Esophagus (tissue), 2 donors: ENCODE data around the gene NEK7. TPM values are rescaled to one million over a fixed set of nuclear protein-coding genes. Genes with fewer than 3 reads are reported as not detected.

ENCODE experiments used
- H3K27ac ChIP-seq, 2 donors: one replicate each; pipeline ENCODE4 v1.5.1; 2013; ENCODE audit warnings: low read depth in 2 of 2, mild to moderate bottlenecking in 2 of 2, inconsistent platforms in 1 of 2, low read length in 1 of 2, moderate library complexity in 1 of 2
- H3K27me3 ChIP-seq, 2 donors: one replicate each; pipeline ENCODE4 v1.6.1; 2013; ENCODE audit warnings: low read length in 2 of 2, control low read depth in 1 of 2, mild to moderate bottlenecking in 1 of 2; ENCODE audit not compliant: insufficient read depth in 2 of 2, control insufficient read depth in 1 of 2
- H3K36me3 ChIP-seq, 2 donors: one replicate each; pipeline ENCODE4 v1.6.1; 2013; ENCODE audit warnings: low read length in 1 of 2; ENCODE audit not compliant: control insufficient read depth in 2 of 2, insufficient read depth in 2 of 2
- H3K4me1 ChIP-seq, 2 donors: one replicate each; pipeline ENCODE4 v1.6.1; 2013; ENCODE audit warnings: low read length in 1 of 2; ENCODE audit not compliant: control insufficient read depth in 2 of 2, insufficient read depth in 2 of 2
- H3K4me3 ChIP-seq, 2 donors: one replicate each; pipeline ENCODE4 v1.5.1; 2013; ENCODE audit warnings: low read length in 2 of 2, mild to moderate bottlenecking in 2 of 2, low read depth in 1 of 2, moderate library complexity in 1 of 2
- H3K9me3 ChIP-seq, 2 donors: one replicate each; pipeline ENCODE4 v1.6.1; 2013; ENCODE audit warnings: mild to moderate bottlenecking in 2 of 2, low read depth in 1 of 2, low read length in 1 of 2, moderate library complexity in 1 of 2; ENCODE audit not compliant: control insufficient read depth in 2 of 2, insufficient read depth in 1 of 2
- WGBS, 2 donors: extraction: QIAGEN DNeasy Blood & Tissue Kit; methylation state at CpG; one replicate each; pipeline ENCODE4 v1.1.7; 2013; 5-methylcytosine and 5-hydroxymethylcytosine counted together
- polyA plus RNA-seq, 2 donors: library from polyadenylated mRNA; stranded (reverse); fragments of 200-250 nt; gene quantifications; one replicate each; pipeline ENCODE4 v1.2.3, GENCODE V29; 2013
- donor health status: healthy with polysubstance abuse.
- donor health status: Bipolar disorder and iron deficiency.

Gene NEK7
- polyA plus RNA-seq, 2 donors: 9.7 to 13.2 TPM

- Histone ChIP-seq H3K4me3 (no peak overlapping the region), H3K9me3 (no peaks in the 10 kb centered on the region), H3K27me3 (no peaks in the 10 kb centered on the region), H3K4me1 (no peaks in the 10 kb centered on the region), H3K36me3 (no peaks in the 10 kb centered on the region), H3K27ac (no peak overlapping the region)
- WGBS, 2 donors: 29 to 41% methylated on average over 2 of the region's 2 CpGs
Observed at GRCh38 chr1:198177546-198177945, 20.7 kb downstream of the NEK7 start.

GRCh38 chr1:198178615-198179014, 21.8 kb downstream of the NEK7 start:
- no peaks in the 10 kb centered on the region for H3K27me3 ChIP-seq
- H3K4me1 ChIP-seq: no peaks in the 10 kb centered on the region
- no peaks in the 10 kb centered on the region for H3K36me3 ChIP-seq
- no peaks in the 10 kb centered on the region for H3K9me3 ChIP-seq
- 76 to 89% methylated on average over 1 of the region's 1 CpG for WGBS, 2 donors
- no peak overlapping the region for H3K27ac ChIP-seq
- H3K4me3 ChIP-seq: no peak overlapping the region

DNA sequence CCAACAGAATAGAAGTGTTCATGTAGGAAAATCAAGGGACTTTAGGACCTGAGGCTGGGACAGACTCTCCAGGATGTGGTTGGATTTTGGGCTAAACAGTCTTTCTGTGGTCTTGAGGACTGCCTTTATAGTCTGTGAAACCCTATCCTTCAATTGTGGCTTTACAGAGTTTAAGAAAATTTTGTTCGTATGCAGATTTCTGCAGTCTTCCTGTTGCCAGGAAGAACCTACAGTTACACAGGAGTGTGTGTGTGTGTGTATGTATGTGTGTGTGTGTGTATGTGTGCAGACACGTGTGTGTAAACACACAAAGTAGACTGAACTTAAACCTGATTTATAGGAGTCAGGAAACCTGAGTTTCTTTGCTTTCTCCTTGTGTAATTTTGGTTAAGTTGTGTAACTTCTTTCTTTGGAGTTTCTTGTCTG, 22.8 kb downstream of the NEK7 start:
- Histone ChIP-seq H3K4me1 (no peaks in the 10 kb centered on the region), H3K27ac (no peak overlapping the region)

DNA sequence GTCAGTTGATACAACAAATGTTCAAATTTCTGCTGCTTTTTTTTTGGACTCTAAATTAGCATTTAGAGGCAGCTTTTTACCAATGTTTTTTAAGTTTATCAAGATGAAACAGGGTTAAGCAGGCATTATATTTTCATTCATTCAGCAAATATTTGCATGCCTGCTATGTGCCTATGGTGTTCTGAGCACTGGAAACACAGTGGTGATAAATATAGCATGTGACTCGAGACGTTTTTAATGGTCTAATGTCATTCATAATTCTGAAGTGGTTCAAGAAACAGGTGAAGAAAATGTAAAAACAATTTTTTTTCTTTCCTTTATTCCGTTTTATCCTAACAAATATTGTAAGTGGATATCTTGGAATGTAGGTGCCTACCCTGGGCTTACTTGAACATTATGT, 26.8 kb downstream of the NEK7 start:
- H3K9me3 ChIP-seq: no peaks in the 10 kb centered on the region
- no peak overlapping the region for H3K27ac ChIP-seq
- H3K4me1 ChIP-seq: no peaks in the 10 kb centered on the region

More for the DNA sequence above, 22.8 kb downstream of the NEK7 start:
- no peak overlapping the region for H3K4me3 ChIP-seq
- H3K9me3 ChIP-seq: no peaks in the 10 kb centered on the region
- no peaks in the 10 kb centered on the region for H3K36me3 ChIP-seq
- H3K27me3 ChIP-seq: no peaks in the 10 kb centered on the region
- 46 to 47% methylated on average over 2 of the region's 2 CpGs for WGBS, 2 donors

GRCh38 chr1:198184516-198184915, 27.7 kb downstream of the NEK7 start:
- no peaks in the 10 kb centered on the region for H3K4me1 ChIP-seq
- H3K27ac ChIP-seq: no peak overlapping the region
- no peaks in the 10 kb centered on the region for H3K9me3 ChIP-seq
- 95 to 97% methylated on average over 4 of the region's 4 CpGs for whole genome bisulfite sequencing, 2 donors
- no peaks in the 10 kb centered on the region for H3K36me3 ChIP-seq
- H3K27me3 ChIP-seq: no peaks in the 10 kb centered on the region
- H3K4me3 ChIP-seq: no peak overlapping the region

More for the DNA sequence above, 26.8 kb downstream of the NEK7 start:
- Histone ChIP-seq H3K36me3 (no peaks in the 10 kb centered on the region), H3K4me3 (no peak overlapping the region), H3K27me3 (no peaks in the 10 kb centered on the region)
- 80 to 84% methylated on average over 3 of the region's 3 CpGs for WGBS, 2 donors

GRCh38 chr1:198185146-198185545, 28.3 kb downstream of the NEK7 start:
- H3K4me3 ChIP-seq: no peak overlapping the region
- no peaks in the 10 kb centered on the region for H3K36me3 ChIP-seq
- no peaks in the 10 kb centered on the region for H3K9me3 ChIP-seq
- WGBS, 2 donors: 68 to 71% methylated on average over 3 of the region's 3 CpGs
- no peaks in the 10 kb centered on the region for H3K4me1 ChIP-seq
- H3K27me3 ChIP-seq: no peaks in the 10 kb centered on the region
- no peak overlapping the region for H3K27ac ChIP-seq

DNA sequence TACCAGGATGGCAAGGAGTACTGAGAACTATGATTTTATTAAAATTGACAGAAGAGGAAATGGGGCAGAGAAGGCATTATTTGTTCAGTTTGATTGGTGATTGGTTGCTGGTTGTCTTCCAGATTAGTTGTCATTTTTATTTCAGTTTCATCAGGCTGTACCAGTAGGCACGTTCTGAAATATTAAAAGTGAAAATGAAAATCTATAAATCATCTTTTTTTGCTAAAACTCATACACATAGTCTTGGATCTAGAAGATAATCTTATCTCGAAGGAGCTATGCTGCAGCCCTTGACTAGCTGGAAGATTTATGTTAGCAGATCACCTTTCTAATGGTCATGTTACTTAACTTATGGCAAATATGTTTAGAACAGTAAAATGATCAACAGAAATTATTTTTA, 29.0 kb downstream of the NEK7 start:
- no peaks in the 10 kb centered on the region for H3K9me3 ChIP-seq
- H3K4me1 ChIP-seq: no peaks in the 10 kb centered on the region
- WGBS, 2 donors: 49 to 50% methylated on average over 2 of the region's 2 CpGs
- H3K36me3 ChIP-seq: no peaks in the 10 kb centered on the region
- no peak overlapping the region for H3K27ac ChIP-seq
- H3K4me3 ChIP-seq: no peak overlapping the region
- no peaks in the 10 kb centered on the region for H3K27me3 ChIP-seq

DNA sequence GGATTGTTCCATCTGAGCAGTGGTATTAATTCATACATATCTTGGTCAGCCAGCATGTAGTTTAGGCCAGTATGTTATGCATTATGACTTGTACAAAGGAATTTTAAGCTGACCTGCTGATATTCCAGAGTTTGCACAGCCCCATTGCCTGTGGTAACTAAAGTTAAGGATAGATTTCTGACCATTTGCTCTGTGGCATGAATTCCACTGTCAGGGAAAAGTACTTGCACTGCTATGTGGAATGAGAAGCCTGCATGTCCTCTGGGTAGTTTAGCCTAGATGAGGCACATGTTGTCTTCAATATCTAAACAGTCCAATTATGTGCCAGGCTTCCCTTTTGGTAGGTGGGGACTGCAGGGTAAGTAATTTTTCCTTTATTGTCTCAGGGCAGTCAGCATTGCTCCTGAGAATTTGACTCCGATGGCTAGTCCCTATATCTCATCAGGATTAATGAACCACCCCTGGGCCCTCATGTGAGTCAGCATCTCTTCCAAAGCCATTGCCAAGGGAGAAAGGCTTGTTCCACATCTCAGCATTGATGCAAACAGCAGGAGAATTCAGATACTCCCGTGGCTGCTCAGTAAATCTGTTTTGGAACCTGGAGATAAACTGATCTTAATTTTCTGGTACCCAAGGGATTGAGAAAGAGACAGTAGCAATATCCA, 30.2 kb downstream of the NEK7 start:
- Histone ChIP-seq H3K27me3 (no peaks in the 10 kb centered on the region), H3K36me3 (no peaks in the 10 kb centered on the region), H3K4me3 (no peak overlapping the region), H3K4me1 (no peaks in the 10 kb centered on the region), H3K27ac (no peak overlapping the region), H3K9me3 (no peaks in the 10 kb centered on the region)
- WGBS, 2 donors: 88% methylated on average over 2 of the region's 2 CpGs

DNA sequence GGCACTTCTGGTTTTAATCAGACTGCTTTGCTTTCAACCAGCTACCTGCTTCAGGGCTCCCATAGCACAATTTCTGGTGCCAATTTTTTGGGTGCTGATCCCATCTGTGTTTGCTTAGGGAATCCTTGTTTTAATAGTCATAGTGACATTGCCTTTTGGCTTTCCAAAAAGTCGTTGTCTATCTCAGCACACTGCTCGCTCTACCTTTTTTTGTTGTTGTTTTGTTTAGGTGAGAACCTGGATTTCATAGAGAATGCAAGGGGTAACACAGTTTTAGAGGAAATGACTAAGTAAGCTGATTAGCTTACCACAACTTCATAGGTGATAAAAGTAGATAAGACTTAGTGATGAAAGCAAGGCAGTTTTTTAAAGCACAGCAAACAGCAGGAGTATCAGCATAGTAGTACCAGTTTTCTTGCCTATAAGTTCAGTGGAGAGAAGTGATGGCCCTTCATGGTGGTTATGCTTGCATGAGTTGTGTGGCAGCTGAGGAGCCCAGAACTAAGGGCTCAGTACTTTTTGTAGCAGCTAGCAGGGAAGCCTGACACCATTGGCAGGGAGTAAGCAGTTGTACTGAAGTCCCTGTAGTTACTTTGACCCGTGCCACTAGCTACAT, 31.3 kb downstream of the NEK7 start:
- Histone ChIP-seq H3K36me3 (no peaks in the 10 kb centered on the region), H3K9me3 (no peaks in the 10 kb centered on the region), H3K27ac (no peak overlapping the region), H3K4me1 (no peaks in the 10 kb centered on the region), H3K27me3 (no peaks in the 10 kb centered on the region), H3K4me3 (no peak overlapping the region)
- WGBS, 2 donors: 61 to 62% methylated on average over 3 of the region's 3 CpGs

DNA sequence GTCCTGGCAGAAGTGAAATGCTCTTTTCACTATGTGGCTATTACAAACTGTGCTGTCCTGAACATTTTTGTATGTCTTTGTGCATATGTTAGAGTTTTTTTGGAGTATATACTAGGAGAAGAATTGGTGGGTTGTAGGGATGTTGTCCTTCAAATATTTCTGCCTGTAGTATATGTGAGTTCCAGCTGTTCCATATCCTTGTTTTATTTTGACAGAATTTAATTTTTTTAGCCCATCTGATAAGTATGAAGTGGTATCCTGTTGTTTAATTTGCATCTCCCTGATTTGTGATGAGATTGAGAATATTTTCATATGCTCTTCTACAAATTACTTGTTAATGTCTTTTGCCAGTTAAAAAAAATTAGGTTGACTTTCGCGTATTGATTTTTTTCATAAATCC, 34.3 kb downstream of the NEK7 start:
- no peaks in the 10 kb centered on the region for H3K4me1 ChIP-seq
- no peak overlapping the region for H3K27ac ChIP-seq
- 87 to 97% methylated on average over 2 of the region's 2 CpGs for WGBS, 2 donors
- no peak overlapping the region for H3K4me3 ChIP-seq
- H3K27me3 ChIP-seq: no peaks in the 10 kb centered on the region
- no peaks in the 10 kb centered on the region for H3K9me3 ChIP-seq
- H3K36me3 ChIP-seq: no peaks in the 10 kb centered on the region
